Left cardiac atrium (tissue), 4 donors: ENCODE results near the gene HBS1L. TPM values are rescaled to one million over a fixed set of nuclear protein-coding genes. Genes with fewer than 3 reads are reported as not detected.

Source experiments
- ATAC-seq, 2 donors: fragments of 200-7000 bp; cut with Tn5 transposase; one replicate each; pipeline ENCODE4 v1.9.1; 2020; ENCODE audit warnings: mild to moderate bottlenecking in 2 of 2, moderate library complexity in 2 of 2
- DNase-seq: peaks from one replicate; pipeline ENCODE4 v3.0.0-alpha.2; 2020
- intact Hi-C, 2 donors: fragments of 100-400 bp; cut with DNase I; formaldehyde crosslinking; loops; one replicate each; pipeline versions ENCODE4 v1.14.1 to v1.15.1; 2022 to 2023
- total RNA-seq, 2 donors: library from RNA; stranded (reverse); fragmentation: NEBNext Ultra II Directional; extraction: Animal tissue kit (Norgen Biotek cat#: 25700); gene quantifications; one replicate each; pipeline ENCODE4 v1.2.1, GENCODE V29; 2021
- donor health status: DM: no; HTN: yes; CAD: no.
- donor health status: DM: no; HTN: yes; CAD: no; lungs with severe emphysema.
- donor health status: DM: yes; HTN: yes; CAD: no.
- donor health status: Dilated cardiomyopathy.

HBS1L gene
- total RNA-seq, 2 donors from 2014 or later: 61.3 to 69.5 TPM

- ATAC-seq (no peak), DNase-seq (no peak)
- intact Hi-C loops: no loop called here
These were observed 90.0 kb downstream of the HBS1L start for GRCh38 chr6:134964451-134965203.

GRCh38 chr6:134962421-134962820 is 92.2 kb downstream of the HBS1L start:
- intact Hi-C loops: no loop called here
- ATAC-seq (no peak), DNase-seq (no peak)

- intact Hi-C loops: no loop called here
- DNase-seq (no peak), ATAC-seq (no peak)
These were observed 93.3 kb downstream of the HBS1L start for GRCh38 chr6:134961366-134961765.

- intact Hi-C loops: no loop called here
These were observed 95.0 kb downstream of the HBS1L start for GRCh38 chr6:134959603-134960002.

GRCh38 chr6:134956676-134957075 is 97.9 kb downstream of the HBS1L start:
- no peak for ATAC-seq

More at GRCh38 chr6:134959603-134960002, 95.0 kb downstream of the HBS1L start:
- no peak for ATAC-seq
- DNase-seq: no peak

GRCh38 chr6:134956032-134956431 is 98.6 kb downstream of the HBS1L start:
- intact Hi-C loops: no loop called here
- no peak for ATAC-seq
- no peak for DNase-seq

More at GRCh38 chr6:134956676-134957075, 97.9 kb downstream of the HBS1L start:
- intact Hi-C loops: no loop called here
- no peak for DNase-seq

- peak in 1 of 2 donors; percentile 22 for ATAC-seq
- no peak for DNase-seq
- intact Hi-C loops: no loop called here
These were observed 100.2 kb downstream of the HBS1L start for GRCh38 chr6:134954272-134955000.

- intact Hi-C loops: no loop called here
- no peak for DNase-seq
- ATAC-seq: no peak
These were observed 102.9 kb downstream of the HBS1L start for GRCh38 chr6:134951494-134952263.

- DNase-seq (no peak), ATAC-seq (no peak)
- intact Hi-C loops: no loop called here
These were observed 104.1 kb downstream of the HBS1L start for GRCh38 chr6:134950482-134950881.

GRCh38 chr6:134949927-134950326 is 104.7 kb downstream of the HBS1L start, which contains the start of gene ALDH8A1:
Gene ALDH8A1, minus strand, starts transcription at chr6:134950101. Its CDS starts 48 bp downstream, at chr6:134950053.
- intact Hi-C loops: no loop called here
- ATAC-seq: no peak
- no peak for DNase-seq

GRCh38 chr6:134948691-134949090 is 105.9 kb downstream of the HBS1L start:
- no peak for ATAC-seq
- DNase-seq: no peak
- intact Hi-C loops: no loop called here

GRCh38 chr6:134948142-134948541 is 106.5 kb downstream of the HBS1L start:
- no peak for DNase-seq
- ATAC-seq: no peak
- intact Hi-C loops: no loop called here

GRCh38 chr6:134945045-134945444 is 109.6 kb downstream of the HBS1L start:
- intact Hi-C loops: no loop called here
- ATAC-seq: no peak
- no peak for DNase-seq

GRCh38 chr6:134943522-134944111 is 111.0 kb downstream of the HBS1L start:
- DNase-seq: no peak
- no peak for ATAC-seq
- intact Hi-C loops: loop anchor here in 1 of 2 donors (5.0 kb wide), 2 partner anchors 771 to 786 kb away; no protein-coding TSS in a partner anchor

- no peak for ATAC-seq
- DNase-seq: no peak
- intact Hi-C loops: loop anchor here (10.0 kb wide), 2 partner anchors 114 to 784 kb away; no protein-coding TSS in a partner anchor
These were observed 115.7 kb downstream of the HBS1L start for GRCh38 chr6:134938896-134939295.

GRCh38 chr6:134937426-134937825 is 117.2 kb downstream of the HBS1L start:
- intact Hi-C loops: loop anchor here (10.0 kb wide), 2 partner anchors 113 to 783 kb away; no protein-coding TSS in a partner anchor
- no peak for DNase-seq
- ATAC-seq: peak in 1 of 2 donors; percentile 10

- DNase-seq: no peak
- intact Hi-C loops: loop anchor here (10.0 kb wide), 2 partner anchors 112 to 782 kb away; no protein-coding TSS in a partner anchor
- ATAC-seq: peak; percentile 34 to 66
These were observed 117.7 kb downstream of the HBS1L start for GRCh38 chr6:134936931-134937330.

- ATAC-seq: no peak
- intact Hi-C loops: loop anchor here (10.0 kb wide), 2 partner anchors 112 to 782 kb away; no protein-coding TSS in a partner anchor
- DNase-seq: no peak
These were observed 118.1 kb downstream of the HBS1L start for GRCh38 chr6:134936476-134936875.
